KOPT-K1 (cell line): ENCODE results near the gene MKI67.

ENCODE experiments used
- H3K27ac ChIP-seq: fragments of 200-600 bp; sonication (generic); 2 replicates; pipeline ENCODE4 v1.5.1; 2016; ENCODE audit warnings: antibody characterized with exemption, mild to moderate bottlenecking, low read depth, low read length; ENCODE audit not compliant: poor library complexity, severe bottlenecking
- H3K36me3 ChIP-seq: fragments of 200-600 bp; sonication (generic); 2 replicates; pipeline ENCODE4 v1.5.1; 2017; ENCODE audit warnings: antibody characterized with exemption, mild to moderate bottlenecking, low read length, moderate library complexity; ENCODE audit not compliant: insufficient read depth
- H3K9me3 ChIP-seq: fragments of 200-600 bp; sonication (generic); 2 replicates; pipeline ENCODE4 v1.5.1; 2017; ENCODE audit warnings: antibody characterized with exemption, low read length, mild to moderate bottlenecking; ENCODE audit not compliant: insufficient read depth, poor library complexity, severe bottlenecking

Gene MKI67

DNA sequence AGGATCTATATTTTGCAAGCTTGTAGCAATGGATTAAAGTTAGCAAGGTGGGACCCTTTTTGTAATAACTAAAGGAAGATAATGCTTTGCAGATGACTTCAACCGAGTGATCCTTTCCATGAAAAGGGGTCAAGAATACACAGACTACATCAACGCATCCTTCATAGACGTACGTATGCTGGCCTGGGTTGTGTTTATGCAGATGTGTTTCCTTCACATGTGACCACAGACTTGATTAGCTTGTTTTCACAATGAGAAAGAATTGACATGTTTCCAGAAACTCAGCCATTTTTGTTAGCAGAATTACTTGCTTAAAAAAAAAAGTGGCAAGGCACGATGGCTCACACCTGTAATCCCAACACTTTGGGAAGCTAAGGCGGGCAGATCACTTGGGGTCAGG is 54.2 kb downstream of the MKI67 start:
- peaks cover 12% of the 10 kb centered on the region for H3K9me3 ChIP-seq
- no peak overlapping the region for H3K27ac ChIP-seq
- H3K36me3 ChIP-seq, result peaks cover 89% of the 10 kb centered on the region

- Histone ChIP-seq H3K9me3 (peaks cover 12% of the 10 kb centered on the region), H3K27ac (no peak overlapping the region), H3K36me3 (peaks cover 89% of the 10 kb centered on the region)
Measured at GRCh38 chr10:128071417-128071782, 54.8 kb downstream of the MKI67 start.

GRCh38 chr10:128070721-128071416 is 55.4 kb downstream of the MKI67 start:
- peaks cover 89% of the 10 kb centered on the region for H3K36me3 ChIP-seq
- peaks cover 12% of the 10 kb centered on the region for H3K9me3 ChIP-seq
- H3K27ac ChIP-seq, result no peak overlapping the region

DNA sequence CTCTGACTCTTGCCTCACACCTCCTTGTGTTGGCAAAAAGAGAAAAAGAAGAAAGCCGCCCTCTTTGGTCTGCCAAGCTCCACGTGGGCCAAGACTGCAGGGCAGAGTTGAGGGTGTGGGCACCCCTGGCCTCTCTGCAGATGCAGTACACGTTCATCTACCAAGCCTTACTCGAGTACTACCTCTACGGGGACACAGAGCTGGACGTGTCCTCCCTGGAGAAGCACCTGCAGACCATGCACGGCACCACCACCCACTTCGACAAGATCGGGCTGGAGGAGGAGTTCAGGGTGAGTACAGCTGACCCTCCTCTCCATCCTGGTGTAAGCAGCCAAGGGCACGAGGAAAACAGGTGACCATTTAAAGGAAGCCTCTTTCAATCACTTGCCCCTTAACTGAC is 56.1 kb downstream of the MKI67 start:
- peaks cover 90% of the 10 kb centered on the region for H3K36me3 ChIP-seq
- peaks cover 12% of the 10 kb centered on the region for H3K9me3 ChIP-seq
- H3K27ac ChIP-seq, result no peak overlapping the region

GRCh38 chr10:128069351-128070051 is 56.7 kb downstream of the MKI67 start:
- no peak overlapping the region for H3K27ac ChIP-seq
- peaks cover 84% of the 10 kb centered on the region for H3K36me3 ChIP-seq
- peaks cover 7% of the 10 kb centered on the region for H3K9me3 ChIP-seq

GRCh38 chr10:128068398-128069285 is 57.6 kb downstream of the MKI67 start:
- no peaks in the 10 kb centered on the region for H3K9me3 ChIP-seq
- peaks cover 75% of the 10 kb centered on the region for H3K36me3 ChIP-seq
- H3K27ac ChIP-seq, result no peak overlapping the region

- Histone ChIP-seq H3K36me3 (peaks cover 67% of the 10 kb centered on the region), H3K27ac (no peak overlapping the region)
Measured at GRCh38 chr10:128067691-128068397, 58.4 kb downstream of the MKI67 start.

GRCh38 chr10:128066870-128067382 is 59.3 kb downstream of the MKI67 start:
- Histone ChIP-seq H3K27ac (no peak overlapping the region), H3K36me3 (peaks cover 60% of the 10 kb centered on the region), H3K9me3 (no peaks in the 10 kb centered on the region)

More at GRCh38 chr10:128067691-128068397, 58.4 kb downstream of the MKI67 start:
- no peaks in the 10 kb centered on the region for H3K9me3 ChIP-seq

DNA sequence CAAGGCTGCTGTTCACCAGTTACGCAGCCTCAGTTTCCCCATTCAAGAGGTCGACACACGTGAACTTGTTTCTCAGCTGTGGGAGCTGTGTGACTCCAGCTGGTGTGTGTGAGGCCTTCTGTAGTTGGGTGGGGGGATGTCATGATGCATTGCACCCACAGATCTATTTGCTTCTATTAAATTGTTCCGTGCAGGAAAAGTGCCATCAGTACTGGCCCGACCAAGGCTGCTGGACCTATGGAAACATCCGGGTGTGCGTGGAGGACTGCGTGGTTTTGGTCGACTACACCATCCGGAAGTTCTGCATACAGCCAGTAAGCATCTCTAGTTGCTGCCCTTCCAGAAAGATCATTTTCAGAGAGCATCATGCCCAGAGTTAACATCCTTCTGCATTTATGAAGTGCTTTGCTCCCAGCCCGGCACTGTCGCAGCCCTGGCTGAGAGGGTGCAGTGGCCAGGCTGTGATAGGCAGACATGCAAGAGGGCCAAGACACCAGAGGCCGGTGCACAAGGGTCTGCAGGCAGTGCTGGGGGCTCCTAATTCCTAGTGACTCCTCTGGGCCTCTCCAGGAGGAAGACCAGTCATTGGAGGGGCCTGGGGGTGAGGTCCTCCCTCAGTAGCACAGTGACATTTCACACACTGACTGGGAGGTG is 60.2 kb downstream of the MKI67 start:
- H3K27ac ChIP-seq, result no peak overlapping the region
- H3K36me3 ChIP-seq, result peaks cover 52% of the 10 kb centered on the region
- H3K9me3 ChIP-seq, result no peaks in the 10 kb centered on the region

GRCh38 chr10:128064970-128065580 is 61.1 kb downstream of the MKI67 start:
- Histone ChIP-seq H3K36me3 (peaks cover 52% of the 10 kb centered on the region), H3K9me3 (no peaks in the 10 kb centered on the region), H3K27ac (peak overlapping the region; percentile 69)

DNA sequence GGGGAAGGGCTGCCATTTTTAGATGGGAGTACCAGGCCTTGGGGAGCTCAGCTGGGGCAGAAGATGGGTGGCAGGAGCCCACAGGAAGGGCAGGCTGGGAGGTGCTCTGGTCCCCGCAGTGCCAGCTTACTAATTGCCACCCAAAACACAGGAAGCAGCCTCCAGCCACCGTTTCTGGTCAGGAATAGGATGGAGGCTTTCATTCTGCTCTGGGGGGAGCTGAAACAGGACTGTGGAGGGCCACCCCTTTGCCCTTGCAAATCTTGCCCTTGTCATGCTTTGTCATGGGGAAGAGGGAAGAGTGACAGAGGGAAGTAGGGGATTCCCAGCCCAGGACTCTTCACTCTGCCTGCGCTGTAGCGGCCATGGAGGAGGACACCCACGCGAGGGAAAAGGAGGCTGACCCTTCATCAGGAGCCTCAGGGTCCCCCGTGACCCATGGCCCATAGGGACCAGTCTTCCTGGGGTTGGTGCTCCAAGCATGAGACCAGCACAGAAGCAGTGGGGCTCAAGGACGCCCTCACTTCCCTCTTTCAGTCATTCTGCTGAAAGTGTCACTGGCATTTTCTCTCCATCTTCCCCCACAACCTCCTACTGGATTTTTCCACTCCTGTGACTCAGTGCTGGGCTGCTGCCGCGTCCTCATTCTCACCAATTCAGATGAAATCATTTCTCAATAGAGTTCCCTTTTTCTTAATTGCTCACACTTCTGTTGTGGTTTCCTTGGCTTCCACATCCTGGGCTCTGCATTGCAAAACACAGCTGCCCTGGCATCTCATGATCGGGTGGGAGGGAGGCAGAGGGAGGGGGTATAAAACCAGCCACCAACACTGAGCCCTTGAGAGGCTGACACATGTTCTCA is 61.9 kb downstream of the MKI67 start:
- peak overlapping the region; percentile 69 for H3K27ac ChIP-seq
- H3K36me3 ChIP-seq, result peaks cover 51% of the 10 kb centered on the region

GRCh38 chr10:128063736-128064107 is 62.5 kb downstream of the MKI67 start:
- peaks cover 53% of the 10 kb centered on the region for H3K36me3 ChIP-seq
- no peaks in the 10 kb centered on the region for H3K9me3 ChIP-seq
- H3K27ac ChIP-seq, result peak overlapping the region; percentile 69

More for the DNA sequence above, 61.9 kb downstream of the MKI67 start:
- no peaks in the 10 kb centered on the region for H3K9me3 ChIP-seq

GRCh38 chr10:128062881-128063563 is 63.2 kb downstream of the MKI67 start:
- Histone ChIP-seq H3K27ac (peak overlapping the region; percentile 69), H3K9me3 (no peaks in the 10 kb centered on the region)

More at GRCh38 chr10:128062881-128063563, 63.2 kb downstream of the MKI67 start:
- H3K36me3 ChIP-seq, result peaks cover 52% of the 10 kb centered on the region
